HG02798 (cell line): ENCODE data around the gene AP3B2.
A peak's percentile ranks its signal among the peaks of the same experiment; 100 is the strongest.

Experiments used
- ATAC-seq: cut with Tn5 transposase; IDR thresholded peaks from one replicate; pipeline ENCODE4 v1.9.1; 2021; ENCODE audit warnings: mild to moderate bottlenecking; ENCODE audit not compliant: unreplicated experiment, poor library complexity

Gene AP3B2

DNA sequence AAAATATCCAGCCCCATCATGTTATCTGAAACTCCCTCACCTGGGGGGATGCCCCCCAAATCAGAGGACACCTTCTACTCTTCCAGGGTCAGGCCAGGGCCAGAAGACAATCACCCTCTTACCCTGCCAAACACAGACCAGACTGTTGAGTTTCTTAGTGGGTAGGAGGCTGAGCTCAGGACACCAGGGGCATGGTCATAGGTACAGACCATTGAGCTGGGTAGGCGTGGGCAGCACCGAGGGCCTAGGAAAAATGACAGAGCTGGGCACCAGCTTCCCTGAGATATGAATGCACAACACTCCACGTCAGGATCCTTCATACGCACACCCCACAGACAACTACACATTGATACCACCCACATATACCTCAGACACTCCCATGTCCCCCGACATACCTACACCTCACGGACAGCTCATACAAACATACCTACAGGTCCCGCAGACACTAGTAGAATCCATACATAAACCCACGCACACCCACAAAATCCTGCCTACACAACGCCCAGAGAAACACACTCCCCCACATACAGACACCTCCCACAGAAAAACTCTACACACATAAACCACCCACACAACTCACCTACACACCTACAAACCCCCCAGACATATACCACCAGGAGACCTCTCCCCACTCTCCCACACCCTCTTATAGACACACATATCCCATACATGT lies 11.8 kb downstream of the AP3B2 start:
- ATAC-seq = no peak

DNA sequence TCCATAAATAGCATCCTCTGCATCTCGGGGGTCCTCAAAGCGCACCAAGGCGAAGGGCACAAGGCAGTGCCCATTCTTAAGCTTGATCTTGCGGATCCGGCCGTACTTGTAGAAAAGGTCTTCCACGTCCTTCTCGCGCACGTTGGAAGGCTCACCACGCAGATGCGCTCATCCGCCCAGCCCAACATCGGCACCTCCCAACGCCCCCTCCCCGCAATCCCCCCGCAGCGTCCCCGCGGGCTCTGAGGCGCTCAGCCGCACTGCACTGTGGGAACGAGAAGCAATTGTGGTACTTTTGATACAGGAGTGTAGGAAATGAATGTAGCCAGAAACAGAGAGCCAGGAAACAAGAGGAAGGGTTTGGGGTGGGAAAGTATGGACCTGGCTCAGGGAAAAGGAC lies 17.5 kb downstream of the AP3B2 start:
- ATAC-seq = no peak

GRCh38 chr15:82689147-82689546 lies 20.5 kb downstream of the AP3B2 start:
- ATAC-seq = no peak

DNA sequence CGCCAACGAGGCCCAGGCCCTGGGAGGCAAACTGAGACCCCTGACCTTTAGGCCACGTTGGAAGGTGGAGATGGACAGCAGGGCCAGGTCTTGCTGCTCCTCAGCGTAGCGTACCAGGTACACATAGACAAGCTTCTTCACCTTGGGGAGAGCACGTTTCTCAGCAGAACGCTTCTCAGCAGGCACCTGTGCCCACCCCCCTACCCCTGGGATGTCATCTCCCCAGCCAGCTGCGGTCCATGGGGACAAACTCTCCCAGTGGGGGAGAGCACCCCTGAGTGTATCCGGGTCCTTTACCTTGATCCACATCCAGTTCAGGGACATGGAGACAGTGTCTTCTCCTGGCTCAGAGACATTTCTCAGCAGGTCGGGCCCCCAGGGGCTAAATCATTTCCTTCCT lies 21.0 kb downstream of the AP3B2 start:
- ATAC-seq = no peak

DNA sequence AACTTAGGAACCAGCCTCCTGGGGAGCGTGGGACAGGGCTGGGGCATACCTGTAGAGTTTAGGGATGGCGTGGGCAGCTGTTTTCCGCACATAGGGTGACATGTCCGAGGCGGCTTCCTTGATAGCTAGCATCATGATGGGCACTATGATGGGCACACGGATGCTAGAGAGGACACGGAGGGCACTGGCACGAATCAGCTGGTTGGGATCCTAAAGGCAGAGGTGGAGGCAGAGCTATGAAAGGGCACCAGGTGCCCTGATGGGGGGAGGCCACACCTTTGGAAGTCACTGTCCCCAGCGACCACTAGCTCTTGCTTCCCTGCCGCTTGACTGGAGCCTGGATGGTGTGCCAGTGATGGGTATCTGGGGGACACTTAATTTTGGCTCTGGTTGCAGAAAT lies 28.3 kb downstream of the AP3B2 start:
- ATAC-seq = no peak

DNA sequence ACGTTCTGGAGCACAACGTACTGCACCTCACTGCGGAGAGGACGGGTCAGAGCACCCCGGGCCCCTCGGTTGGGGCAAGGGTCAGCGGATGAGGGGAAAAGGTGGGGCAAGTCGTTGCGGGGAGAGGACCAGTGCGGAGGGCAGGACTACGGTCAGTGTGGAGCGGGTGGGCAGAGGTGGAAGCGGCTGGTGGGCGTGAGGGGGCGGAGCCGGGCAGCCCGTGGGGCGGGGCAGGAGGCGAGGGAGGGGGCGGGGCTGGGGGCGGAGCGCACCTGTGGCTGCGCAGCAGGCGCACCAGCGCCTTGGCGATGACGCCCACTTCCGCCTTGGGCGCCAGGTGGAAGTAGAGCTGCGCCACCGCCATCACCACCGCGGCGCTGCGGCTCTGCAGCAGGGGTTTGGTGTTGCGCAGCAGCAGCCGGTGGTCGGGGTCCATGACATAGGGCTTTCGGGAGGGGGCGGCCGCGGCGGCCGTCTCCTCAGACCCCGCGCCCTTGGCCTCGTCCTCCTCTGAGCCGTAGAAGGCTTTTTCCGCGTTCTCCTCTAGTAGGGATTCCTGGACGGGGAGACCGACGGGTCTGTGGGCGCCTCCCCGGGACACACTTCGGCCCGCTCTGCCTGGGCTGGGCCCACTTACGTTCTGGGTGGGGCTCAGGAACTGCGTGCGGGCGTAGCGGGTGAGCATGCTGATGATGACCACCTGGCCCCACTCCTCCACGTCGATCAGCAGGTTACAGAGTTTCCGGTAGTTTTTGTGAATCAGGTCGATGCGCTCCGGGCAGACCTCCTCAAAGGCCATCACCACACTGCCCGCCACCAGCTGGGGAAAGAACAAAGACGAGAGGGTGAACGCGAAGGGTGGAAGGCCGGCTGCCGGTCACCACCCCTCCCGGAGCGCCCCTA lies 29.2 kb downstream of the AP3B2 start:
- ATAC-seq = peak; percentile 76

GRCh38 chr15:82679626-82680199 lies 30.0 kb downstream of the AP3B2 start:
- no peak for ATAC-seq

- no peak for ATAC-seq
These were observed 31.9 kb downstream of the AP3B2 start for GRCh38 chr15:82677720-82678323.

- no peak for ATAC-seq
These were observed 34.8 kb downstream of the AP3B2 start for GRCh38 chr15:82674873-82675272.

DNA sequence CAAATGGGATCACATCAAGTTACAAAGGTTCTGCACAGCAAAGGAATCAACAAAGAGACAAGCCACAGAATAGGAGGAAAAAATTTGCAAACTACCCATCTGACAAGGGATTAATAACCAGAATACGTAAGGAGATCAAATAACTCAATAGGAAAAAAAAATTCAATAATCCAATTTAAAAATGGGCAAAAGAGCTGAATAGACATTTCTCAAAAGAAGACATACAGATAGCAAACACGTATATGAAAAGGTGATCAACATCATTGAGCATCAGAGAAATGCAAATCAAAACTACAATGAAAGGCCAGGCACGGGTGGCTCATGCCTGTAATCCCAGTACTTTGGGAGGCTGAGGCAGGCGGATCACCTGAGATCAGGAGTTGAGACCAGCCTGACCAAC lies 39.0 kb downstream of the AP3B2 start:
- no peak for ATAC-seq

- no peak for ATAC-seq
These were observed 43.1 kb downstream of the AP3B2 start for GRCh38 chr15:82666606-82667005.

DNA sequence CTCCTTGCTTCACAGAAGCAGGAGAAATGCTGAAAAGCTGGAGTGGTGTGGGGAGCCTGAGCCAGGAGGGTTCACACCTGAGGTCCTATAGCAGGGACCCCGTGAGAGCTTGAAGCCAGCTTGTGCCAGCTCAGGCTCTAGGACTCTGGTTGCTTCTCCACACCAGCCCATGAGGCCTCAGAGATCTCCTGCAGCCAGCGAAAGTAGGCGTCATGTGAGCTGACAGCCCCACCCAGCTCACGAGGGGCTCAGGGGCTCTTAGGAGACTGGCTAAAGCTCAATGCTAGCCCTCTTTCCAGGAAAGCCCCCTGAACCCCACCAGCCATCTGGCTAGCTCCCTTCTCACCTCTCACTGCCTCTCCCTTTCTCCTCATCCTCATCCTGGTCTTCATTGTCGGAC lies 45.7 kb downstream of the AP3B2 start:
- no peak for ATAC-seq

GRCh38 chr15:82663186-82663600 lies 46.5 kb downstream of the AP3B2 start:
- ATAC-seq = no peak

DNA sequence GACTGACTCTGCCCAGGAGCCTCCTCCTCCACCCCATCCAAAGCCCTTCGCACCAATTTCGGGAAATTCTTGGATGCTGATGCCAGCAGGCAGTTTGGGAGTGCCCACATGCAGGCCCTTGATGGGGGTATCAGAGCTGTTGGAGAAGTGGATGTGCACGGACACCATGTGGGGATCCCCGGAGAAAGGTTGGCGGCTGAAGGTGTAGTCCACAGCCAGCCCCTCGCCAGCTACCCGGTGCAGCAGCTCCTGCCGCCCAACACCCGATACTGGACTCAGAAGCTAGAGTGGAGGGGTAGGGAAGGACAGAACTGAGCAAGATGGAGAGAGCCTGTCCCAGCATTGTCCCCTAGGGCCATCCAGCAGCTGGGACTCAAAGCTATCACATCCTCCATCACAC lies 47.0 kb downstream of the AP3B2 start:
- no peak for ATAC-seq

DNA sequence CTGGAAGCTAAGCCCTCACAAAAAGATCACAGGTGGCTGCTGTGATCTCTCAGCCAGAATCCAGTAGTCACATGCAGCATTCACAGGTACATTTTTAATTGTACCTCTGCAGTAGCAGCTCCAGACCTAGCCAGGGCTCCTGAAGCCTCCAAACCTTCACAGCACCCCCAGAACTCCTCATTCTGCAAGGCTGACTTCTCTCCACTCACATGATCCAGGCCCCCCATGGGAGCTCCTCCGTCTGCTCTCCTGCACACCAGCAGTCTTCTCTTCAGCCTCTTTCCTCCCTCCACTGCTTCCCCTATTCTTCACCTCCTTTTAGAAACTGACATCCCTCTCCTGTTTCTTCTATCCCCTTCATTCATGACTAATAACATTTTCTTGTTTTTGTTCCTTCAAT lies 49.3 kb downstream of the AP3B2 start:
- no peak for ATAC-seq

GRCh38 chr15:82656641-82657266 lies 52.9 kb downstream of the AP3B2 start:
- ATAC-seq = no peak

GRCh38 chr15:82655606-82656005 lies 54.1 kb downstream of the AP3B2 start:
- ATAC-seq = no peak

GRCh38 chr15:82653483-82654168 lies 56.0 kb downstream of the AP3B2 start:
- ATAC-seq = no peak

DNA sequence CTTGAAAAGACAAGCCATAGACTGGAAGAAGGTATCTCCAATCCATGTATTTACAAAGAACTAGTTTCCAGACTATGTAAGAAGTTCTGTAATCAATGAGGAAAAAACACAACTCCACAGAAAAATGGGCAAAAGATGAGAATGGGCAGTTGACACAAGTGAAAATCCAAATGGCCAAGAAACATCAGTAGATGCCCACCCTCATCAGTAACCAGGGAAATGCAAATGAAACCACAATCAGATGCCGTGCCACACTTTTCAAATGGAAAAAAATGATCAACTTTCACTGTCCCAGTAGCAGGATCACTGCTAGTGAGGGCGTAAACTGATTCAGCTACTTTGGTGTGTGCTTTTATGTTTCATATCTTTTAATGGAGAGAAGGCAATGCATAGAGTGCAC lies 58.0 kb downstream of the AP3B2 start:
- ATAC-seq = no peak

DNA sequence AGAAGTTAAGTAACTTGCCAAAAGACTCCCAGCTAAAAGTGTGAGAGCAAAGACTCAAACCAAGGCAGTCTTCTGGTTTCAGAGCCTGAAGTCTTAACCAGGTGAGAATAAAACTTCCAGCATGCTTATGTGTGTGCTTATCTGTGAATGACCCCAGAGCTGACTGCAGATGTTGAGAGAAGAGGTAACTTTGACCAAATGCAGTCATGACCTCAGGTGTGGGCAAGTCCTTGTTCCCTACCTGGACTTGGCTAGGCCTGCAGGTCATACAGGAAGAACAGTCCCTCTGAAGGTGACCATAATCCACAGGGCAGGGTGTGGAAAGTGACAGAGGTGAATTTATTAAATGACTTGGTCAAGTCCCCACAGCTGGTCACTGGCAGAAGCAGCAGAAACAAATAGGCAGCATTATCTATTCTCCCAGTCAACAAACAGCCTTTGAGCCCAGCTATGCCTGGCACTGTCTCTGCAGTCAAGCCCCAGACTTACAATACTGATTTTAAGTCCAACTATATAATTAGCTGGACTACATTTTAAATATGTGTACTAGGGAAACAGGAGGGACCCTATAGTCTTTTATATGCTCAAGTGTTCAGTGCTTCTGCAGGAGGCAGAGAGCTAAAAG lies 59.5 kb downstream of the AP3B2 start:
- ATAC-seq = no peak
